Stomach smooth muscle (tissue), 2 donors: ENCODE data around the gene CCN5.
"Not testable (repeated sequence)": the region's sequence is repeated elsewhere in the genome, so short reads cannot be mapped to it uniquely, and the experiment has no call there.

Source experiments
- H3K27ac ChIP-seq: one replicate; pipeline ENCODE4 v1.7.0; 2013; ENCODE audit warnings: mild to moderate bottlenecking, low read length, inconsistent platforms
- H3K27me3 ChIP-seq, 2 donors: one replicate each; pipeline ENCODE4 v1.7.0; 2013; ENCODE audit warnings: low read length in 2 of 2; ENCODE audit not compliant: insufficient read depth in 2 of 2, control insufficient read depth in 1 of 2
- H3K36me3 ChIP-seq, 2 donors: one replicate each; pipeline ENCODE4 v1.7.0; 2013; ENCODE audit warnings: low read length in 2 of 2; ENCODE audit not compliant: control insufficient read depth in 2 of 2, insufficient read depth in 2 of 2
- H3K4me1 ChIP-seq: one replicate; pipeline ENCODE4 v1.7.0; 2013; ENCODE audit warnings: low read length; ENCODE audit not compliant: control insufficient read depth, insufficient read depth
- H3K4me3 ChIP-seq, 2 donors: one replicate each; pipeline ENCODE4 v1.7.0; 2013; ENCODE audit warnings: low read length in 2 of 2
- H3K9ac ChIP-seq, 2 donors: one replicate each; pipeline ENCODE4 v1.7.0; 2013; ENCODE audit warnings: low read length in 2 of 2, mild to moderate bottlenecking in 1 of 2
- H3K9me3 ChIP-seq, 2 donors: one replicate each; pipeline ENCODE4 v1.7.0; 2013; ENCODE audit warnings: low read length in 2 of 2; ENCODE audit not compliant: control insufficient read depth in 2 of 2
- donor health status: healthy.
- donor health status: Pancreatic carcinoma.

Gene CCN5, protein sequence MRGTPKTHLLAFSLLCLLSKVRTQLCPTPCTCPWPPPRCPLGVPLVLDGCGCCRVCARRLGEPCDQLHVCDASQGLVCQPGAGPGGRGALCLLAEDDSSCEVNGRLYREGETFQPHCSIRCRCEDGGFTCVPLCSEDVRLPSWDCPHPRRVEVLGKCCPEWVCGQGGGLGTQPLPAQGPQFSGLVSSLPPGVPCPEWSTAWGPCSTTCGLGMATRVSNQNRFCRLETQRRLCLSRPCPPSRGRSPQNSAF

GRCh38 chr20:44714701-44715498 lies at the start of gene CCN5:
CCN5 (plus strand) TSS chr20:44715369; CDS start chr20:44715391, 22 bp downstream.
- Histone ChIP-seq H3K9ac (no peak within 1 kb of the TSS), H3K36me3 (no peaks in the 10 kb centered on the region), H3K9me3 (no peaks in the 10 kb centered on the region), H3K27ac (no peak within 1 kb of the TSS), H3K27me3 (peaks cover 0 to 5% of the 10 kb centered on the region in 2 donors), H3K4me1 (peaks cover 15% of the 10 kb centered on the region), H3K4me3 (peak within 1 kb of the TSS in 1 of 2 donors; percentile 55)

- no peaks in the 10 kb centered on the region for H3K4me1 ChIP-seq
- no peaks in the 10 kb centered on the region for H3K9me3 ChIP-seq
- no peak overlapping the region for H3K9ac ChIP-seq
Measured at GRCh38 chr20:44666066-44666465, 49.1 kb upstream of the CCN5 start.

DNA sequence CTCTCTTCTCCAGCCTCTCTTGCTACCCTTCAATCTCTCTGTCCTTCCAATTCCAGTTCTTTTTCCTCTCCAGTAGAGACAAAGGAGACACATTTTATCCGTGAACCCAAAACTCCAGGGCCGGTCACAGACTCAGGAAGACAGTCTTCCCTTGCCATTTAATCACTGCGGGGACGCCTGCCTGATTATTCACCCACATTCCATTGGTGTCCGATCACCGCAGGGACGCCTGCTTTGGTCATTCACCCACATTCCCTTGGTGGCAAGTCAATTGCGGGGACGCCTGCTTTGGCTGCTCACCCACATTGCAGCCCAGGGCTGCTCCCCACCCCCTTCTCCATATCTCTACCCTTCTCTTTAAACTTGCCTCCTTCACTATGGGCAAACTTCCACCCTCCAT lies 44.3 kb upstream of the CCN5 start:
- H3K9ac ChIP-seq, H3K27me3 ChIP-seq, H3K4me3 ChIP-seq, H3K9me3 ChIP-seq, H3K4me1 ChIP-seq, H3K27ac ChIP-seq, H3K36me3 ChIP-seq: not testable (repeated sequence)

More at GRCh38 chr20:44666066-44666465, 49.1 kb upstream of the CCN5 start:
- no peak overlapping the region for H3K27ac ChIP-seq
- H3K4me3 ChIP-seq = no peak overlapping the region
- peaks cover 3 to 8% of the 10 kb centered on the region in 2 donors for H3K27me3 ChIP-seq
- H3K36me3 ChIP-seq = no peaks in the 10 kb centered on the region

DNA sequence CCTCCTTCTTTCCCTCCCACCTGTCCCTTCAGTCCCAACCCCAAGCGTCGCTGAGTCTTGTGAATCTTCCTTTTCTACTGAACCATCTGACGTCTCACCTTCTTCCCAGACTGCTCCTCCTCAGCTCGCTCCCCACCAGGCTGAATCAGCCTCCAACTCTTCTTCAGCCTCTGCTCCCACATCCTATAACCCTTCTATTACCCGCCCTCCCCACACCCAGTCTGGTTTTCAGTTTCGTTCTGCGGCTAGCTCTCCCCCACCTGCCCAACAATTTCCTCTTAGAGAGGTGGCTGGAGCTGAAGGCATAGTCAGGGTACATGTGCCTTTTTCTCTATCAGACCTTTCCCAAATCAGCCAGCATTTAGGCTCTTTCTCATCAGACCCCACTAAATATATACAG lies 43.6 kb upstream of the CCN5 start:
- not testable (repeated sequence) for H3K27ac ChIP-seq, H3K4me3 ChIP-seq, H3K27me3 ChIP-seq, H3K36me3 ChIP-seq, H3K9me3 ChIP-seq, H3K4me1 ChIP-seq, H3K9ac ChIP-seq

GRCh38 chr20:44672318-44672902 lies 42.8 kb upstream of the CCN5 start:
- not testable (repeated sequence) for H3K36me3 ChIP-seq, H3K27ac ChIP-seq, H3K4me1 ChIP-seq, H3K27me3 ChIP-seq, H3K9me3 ChIP-seq, H3K9ac ChIP-seq, H3K4me3 ChIP-seq

- Histone ChIP-seq H3K9ac (no peak overlapping the region), H3K27ac (no peak overlapping the region), H3K36me3 (no peaks in the 10 kb centered on the region), H3K4me1 (no peaks in the 10 kb centered on the region), H3K27me3 (no peaks in the 10 kb centered on the region), H3K9me3 (no peaks in the 10 kb centered on the region), H3K4me3 (no peak overlapping the region)
Measured at GRCh38 chr20:44678242-44678641, 36.9 kb upstream of the CCN5 start.

DNA sequence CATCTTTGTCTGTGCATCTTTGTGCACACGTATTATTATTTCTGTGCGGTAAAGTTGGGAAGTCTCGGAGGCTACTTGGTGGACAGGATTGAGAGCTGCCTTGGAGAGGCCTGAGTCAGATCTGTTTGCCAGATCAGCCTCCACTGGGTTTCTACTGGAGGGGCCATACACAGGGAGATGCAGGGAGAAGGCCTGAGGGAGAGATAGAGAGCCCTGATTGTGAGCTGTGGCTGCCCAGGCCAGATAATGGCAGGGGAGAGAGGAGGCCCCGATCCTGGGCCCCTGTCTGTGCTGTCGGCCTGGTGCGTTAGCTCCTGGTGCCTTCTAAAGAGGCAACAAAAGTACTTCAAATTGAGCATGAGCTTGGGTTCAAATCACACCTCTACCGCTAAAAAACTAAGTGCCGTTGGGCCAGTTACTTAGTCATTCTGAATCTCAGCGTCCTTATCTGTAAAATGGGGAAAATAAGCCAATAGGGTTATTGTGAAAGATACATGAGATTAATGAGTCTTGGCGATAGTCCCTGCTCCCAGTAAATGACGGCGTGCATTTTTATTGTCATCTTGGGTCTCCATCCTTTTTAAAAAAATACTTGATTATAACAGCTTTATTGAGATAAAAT lies 36.1 kb upstream of the CCN5 start:
- Histone ChIP-seq H3K36me3 (no peaks in the 10 kb centered on the region), H3K4me3 (no peak overlapping the region), H3K4me1 (no peaks in the 10 kb centered on the region), H3K9ac (no peak overlapping the region), H3K9me3 (no peaks in the 10 kb centered on the region), H3K27ac (no peak overlapping the region), H3K27me3 (peaks cover 0 to 3% of the 10 kb centered on the region in 2 donors)

DNA sequence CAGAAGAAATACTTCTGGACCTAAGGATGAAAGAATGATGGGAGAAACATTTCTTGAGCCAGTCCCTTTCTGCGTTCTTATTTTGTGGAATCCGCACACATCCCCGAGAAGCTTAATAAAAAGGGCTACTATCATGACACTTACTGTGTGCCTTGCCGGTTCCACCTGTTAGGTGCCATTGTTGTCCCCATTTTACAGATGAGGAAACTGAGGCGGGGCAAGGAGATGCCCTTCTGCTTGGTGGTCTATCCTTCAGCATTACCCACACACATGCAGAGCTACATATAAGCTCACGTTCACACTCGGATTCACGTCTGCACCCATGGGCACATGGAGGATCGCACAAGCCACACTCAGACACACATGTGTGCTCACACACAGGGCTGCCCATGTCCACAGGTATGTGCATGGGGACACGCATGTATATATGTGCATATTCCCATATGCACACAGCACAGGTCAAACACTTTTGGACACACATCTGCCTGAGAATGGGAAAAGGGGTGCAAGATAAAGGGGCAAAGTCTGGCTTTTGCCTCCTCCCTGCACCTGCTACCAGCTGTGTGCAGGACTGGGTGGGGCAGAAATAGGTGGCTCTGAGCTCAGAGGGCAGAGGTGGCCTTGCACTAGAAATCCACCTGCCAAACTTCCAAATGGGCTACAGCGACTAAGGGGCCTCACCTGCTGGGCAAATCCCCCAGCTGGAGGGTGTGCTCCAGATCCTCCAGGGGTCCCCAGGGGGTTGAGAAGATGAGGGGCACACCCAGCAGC lies 33.2 kb upstream of the CCN5 start:
- Histone ChIP-seq H3K36me3 (no peaks in the 10 kb centered on the region), H3K4me1 (peaks cover 2% of the 10 kb centered on the region), H3K27me3 (peaks cover 0 to 6% of the 10 kb centered on the region in 2 donors), H3K4me3 (no peak overlapping the region), H3K9ac (no peak overlapping the region), H3K27ac (no peak overlapping the region), H3K9me3 (no peaks in the 10 kb centered on the region)

DNA sequence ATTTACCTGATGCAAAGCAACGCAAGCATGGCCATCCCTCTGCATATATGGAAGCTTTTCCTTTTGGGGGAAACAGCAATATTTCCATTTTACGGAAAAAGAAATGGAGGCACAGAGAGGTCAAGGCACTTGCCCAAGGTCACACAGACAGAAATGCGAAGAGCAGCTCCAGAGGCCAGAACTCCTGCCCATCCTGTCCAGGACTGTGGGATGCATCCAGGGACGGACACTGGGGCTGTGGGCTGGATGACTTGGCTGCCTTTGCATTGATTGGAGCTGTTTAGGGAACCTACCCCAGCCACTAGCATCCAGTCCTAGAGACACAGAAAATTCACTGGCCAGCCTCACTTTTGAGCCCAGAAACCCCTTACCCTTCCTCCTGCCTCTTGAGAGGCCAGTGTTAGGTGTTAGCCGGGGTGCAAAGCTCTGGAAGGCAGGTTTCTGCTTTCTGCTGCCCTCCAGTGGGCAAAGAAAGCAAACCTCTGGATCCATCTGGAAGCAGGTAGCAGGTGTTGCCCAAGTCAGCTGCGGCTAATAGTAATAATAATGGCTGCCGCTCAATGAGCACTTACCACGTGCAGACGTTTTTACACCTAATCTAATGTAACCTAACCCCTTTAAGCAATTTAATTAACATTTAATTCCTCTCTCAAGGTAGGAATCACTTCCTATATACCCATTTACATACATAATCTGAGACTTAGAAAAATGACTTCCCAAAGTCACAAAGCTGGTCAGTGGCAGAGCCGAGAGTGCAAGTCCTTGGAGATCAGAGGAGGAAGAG lies 31.7 kb upstream of the CCN5 start:
- no peak overlapping the region for H3K4me3 ChIP-seq
- no peak overlapping the region for H3K27ac ChIP-seq
- H3K27me3 ChIP-seq = peaks cover 0 to 9% of the 10 kb centered on the region in 2 donors
- no peaks in the 10 kb centered on the region for H3K9me3 ChIP-seq
- H3K4me1 ChIP-seq = peaks cover 2% of the 10 kb centered on the region
- no peak overlapping the region for H3K9ac ChIP-seq
- H3K36me3 ChIP-seq = no peaks in the 10 kb centered on the region
